Stimulated activated CD8-positive, alpha-beta memory T cell treated with anti-CD3 and anti-CD28 coated beads, Interleukin-12 subunit alpha, Interleukin-12 subunit beta, amount 100 ng/mL, for 24 hours (primary cell): ENCODE data around the gene UEVLD.

Experiments used
- DNase-seq: peaks from one replicate; pipeline ENCODE4 v3.0.0-alpha.2; 2020; ENCODE audit errors: extremely low read depth

Gene UEVLD

GRCh38 chr11:18581825-18582224, 6.7 kb downstream of the UEVLD start:
- no peak for DNase-seq

- DNase-seq = no peak
These were observed 8.3 kb downstream of the UEVLD start for GRCh38 chr11:18580113-18580766.

GRCh38 chr11:18578975-18579598, 9.4 kb downstream of the UEVLD start:
- DNase-seq = no peak

- DNase-seq = no peak
These were observed 13.2 kb downstream of the UEVLD start for GRCh38 chr11:18575361-18575760.

- no peak for DNase-seq
These were observed 21.5 kb downstream of the UEVLD start for GRCh38 chr11:18567081-18567480.

GRCh38 chr11:18566406-18566805, 22.1 kb downstream of the UEVLD start:
- no peak for DNase-seq

GRCh38 chr11:18564149-18564548, 24.4 kb downstream of the UEVLD start:
- DNase-seq = no peak

GRCh38 chr11:18563090-18563730, 25.3 kb downstream of the UEVLD start:
- no peak for DNase-seq

- DNase-seq = no peak
These were observed 40.5 kb downstream of the UEVLD start for GRCh38 chr11:18548001-18548400.

GRCh38 chr11:18540207-18541009, 48.1 kb downstream of the UEVLD start:
- DNase-seq = no peak

- no peak for DNase-seq
These were observed 52.3 kb downstream of the UEVLD start for GRCh38 chr11:18536209-18536608.

GRCh38 chr11:18534245-18534644, 54.3 kb downstream of the UEVLD start:
- no peak for DNase-seq

- DNase-seq = no peak
These were observed 55.2 kb downstream of the UEVLD start for GRCh38 chr11:18533365-18533764.

GRCh38 chr11:18527512-18527911, 61.0 kb downstream of the UEVLD start:
- DNase-seq = no peak

GRCh38 chr11:18526521-18527296, 61.8 kb downstream of the UEVLD start, which contains the start of gene TSG101:
TSS of gene TSG101 (minus strand) at chr11:18526942. CDS start at chr11:18526816, 126 bp downstream.
- peak; percentile 83 for DNase-seq

GRCh38 chr11:18526130-18526520, 62.4 kb downstream of the UEVLD start:
- DNase-seq = no peak

GRCh38 chr11:18524248-18524647, 64.3 kb downstream of the UEVLD start:
- DNase-seq = no peak

GRCh38 chr11:18523084-18523483, 65.5 kb downstream of the UEVLD start:
- no peak for DNase-seq

GRCh38 chr11:18522388-18522787, 66.1 kb downstream of the UEVLD start:
- no peak for DNase-seq

GRCh38 chr11:18521122-18521521, 67.4 kb downstream of the UEVLD start:
- no peak for DNase-seq

- no peak for DNase-seq
These were observed 86.2 kb downstream of the UEVLD start for GRCh38 chr11:18502352-18502751.

GRCh38 chr11:18501629-18502028, 86.9 kb downstream of the UEVLD start:
- DNase-seq = no peak
